ENCODE data around the gene SPDYE11. TPM values are rescaled to one million over a fixed set of nuclear protein-coding genes. Genes with fewer than 3 reads are reported as not detected.
"Not testable (repeated sequence)": the region's sequence is repeated elsewhere in the genome, so short reads cannot be mapped to it uniquely, and the experiment has no call there.

SPDYE11 gene
- total RNA-seq: not detected

GRCh38 chr7:73057811-73058210 is at the start of gene SPDYE11:
TSS of gene SPDYE11 (minus strand) at chr7:73057911. CDS start at chr7:73056111, 1,800 bp downstream.
- not testable (repeated sequence) for DNase-seq

- DNase-seq: not testable (repeated sequence)
Measured at GRCh38 chr7:73085938-73086337, 28.2 kb upstream of the SPDYE11 start, which contains the start of gene SPDYE9. TSS of gene SPDYE9 (minus strand) at chr7:73086038. CDS start at chr7:73084238, 1,800 bp downstream.

GRCh38 chr7:73029666-73030065 is 28.0 kb downstream of the SPDYE11 start, which contains the start of gene SPDYE8:
TSS of gene SPDYE8 (minus strand) at chr7:73029766. CDS start at chr7:73027966, 1,800 bp downstream.
- not testable (repeated sequence) for DNase-seq

GRCh38 chr7:73006491-73006890 is 51.2 kb downstream of the SPDYE11 start:
- not testable (repeated sequence) for DNase-seq

- not testable (repeated sequence) for DNase-seq
Measured at GRCh38 chr7:73005693-73006447, 51.8 kb downstream of the SPDYE11 start.

GRCh38 chr7:73005356-73005692 is 52.4 kb downstream of the SPDYE11 start:
- not testable (repeated sequence) for DNase-seq

- DNase-seq: not testable (repeated sequence)
Measured at GRCh38 chr7:72997887-72998468, 59.7 kb downstream of the SPDYE11 start.

Small RNA genes lying within 50 kb of the gene (small RNA-seq; reads per million reads assigned to genes)
- gene RF00019: not detected

Other genes with a start within 250 kb of the SPDYE11 start
- gene TYW1B, start 229.7 kb downstream of the SPDYE11 start, total RNA-seq: 1.9 TPM
- 4.2 TPM for gene POM121, start 132.8 kb downstream of the SPDYE11 start, total RNA-seq
- 0.47 TPM for gene TRIM74, start 88.4 kb downstream of the SPDYE11 start, total RNA-seq
- gene SPDYE8, start 28.1 kb downstream of the SPDYE11 start, total RNA-seq: not detected
- gene SPDYE9, start 28.1 kb upstream of the SPDYE11 start, total RNA-seq: not detected

Data from occipital lobe (tissue), 3 donors.